ENCODE data around the gene MYDGF.
"Not testable (repeated sequence)": the region's sequence is repeated elsewhere in the genome, so short reads cannot be mapped to it uniquely, and the experiment has no call there.

MYDGF gene

GRCh38 chr19:4684312-4685095, 14.4 kb upstream of the MYDGF start:
- TF ChIP-seq ZNF488 (tag by site-specific recombination; IDR thresholded peaks at IDR 0.05) (no peak), ZNF544 (tag by site-specific recombination; IDR thresholded peaks at IDR 0.05) (no peak), ZNF626 (tag by site-specific recombination; IDR thresholded peaks at IDR 0.05) (no peak), ZBTB11 (tag by site-specific recombination; conservative IDR thresholded peaks at IDR 0.05; ENCODE audit: low read depth) (no peak), ZNF677 (tag by site-specific recombination; IDR thresholded peaks at IDR 0.05) (no peak), YY2 (tag by site-specific recombination; IDR thresholded peaks at IDR 0.05) (no peak), WT1 (tag by site-specific recombination; IDR thresholded peaks at IDR 0.05) (no peak), ZBTB48 (tag by site-specific recombination; IDR thresholded peaks at IDR 0.05) (no peak), ZNF24 (tag by site-specific recombination; IDR thresholded peaks at IDR 0.05) (no peak), ZNF169 (tag by site-specific recombination; IDR thresholded peaks at IDR 0.05) (no peak), TCF7L2 (IDR thresholded peaks at IDR 0.05; ENCODE audit: borderline replicate concordance, low read depth, low read length) (no peak), ZBTB8A (tag by site-specific recombination; IDR thresholded peaks at IDR 0.05) (no peak), MEIS1 (CRISPR knock-in tag; IDR thresholded peaks at IDR 0.05; ENCODE audit: borderline replicate concordance) (no peak)
- POLR2A ChIA-PET, result no interaction called here
- Histone ChIP-seq H3K36me3 (ENCODE audit: control insufficient read depth in 2 of 2, insufficient read depth in 1 of 2, low read length in 2 of 2) (peaks cover 0 to 54% of the 10 kb centered on the region in 2 experiments; a peak in 2 of 3 replicates), H3K4me3 (ENCODE audit: low read depth, low read length) (no peak overlapping the region), H3K27ac (ENCODE audit: extremely low read depth, low read depth, low read length) (no peak overlapping the region), H3K9me3 (ENCODE audit: control insufficient read depth, insufficient read depth, low read depth, low read length) (no peaks in the 10 kb centered on the region), H3K4me1 (ENCODE audit: control insufficient read depth, insufficient read depth, low read length) (no peaks in the 10 kb centered on the region)
- CTCF ChIA-PET, result no interaction called here

GRCh38 chr19:4682417-4683200, 12.5 kb upstream of the MYDGF start:
- Histone ChIP-seq H3K9me3 (ENCODE audit: control insufficient read depth, insufficient read depth, low read depth, low read length) (no peaks in the 10 kb centered on the region), H3K4me3 (ENCODE audit: low read depth, low read length) (no peak overlapping the region), H3K27ac (ENCODE audit: extremely low read depth, low read depth, low read length) (no peak overlapping the region), H3K4me1 (ENCODE audit: control insufficient read depth, insufficient read depth, low read length) (no peaks in the 10 kb centered on the region), H3K36me3 (ENCODE audit: control insufficient read depth in 2 of 2, insufficient read depth in 1 of 2, low read length in 2 of 2) (peaks cover 0 to 48% of the 10 kb centered on the region in 2 experiments; a peak in 2 of 3 replicates)
- TF ChIP-seq ZNF654 (tag by site-specific recombination; IDR thresholded peaks at IDR 0.05; ENCODE audit: low read depth), result no peak
- no peak for TF ChIP-seq ZBTB10 (tag by site-specific recombination; IDR thresholded peaks at IDR 0.05)
- peak; percentile 52; the same call in 1 of the 2 replicates for TF ChIP-seq ZIC2 (tag by site-specific recombination; IDR thresholded peaks at IDR 0.05)
- TF ChIP-seq ELK4 (IDR thresholded peaks at IDR 0.05; ENCODE audit: borderline replicate concordance, low read depth, low read length), result no peak
- TF ChIP-seq ZNF843 (tag by site-specific recombination; IDR thresholded peaks at IDR 0.05), result no peak
- ChIA-PET CTCF (no interaction called here), POLR2A (interaction anchor here (0.6 kb wide), 1 partner anchor 12 kb away, joined by 4 read pairs; the partner anchor contains the start of gene MYDGF)

- not testable (repeated sequence) for H3K27ac ChIP-seq (ENCODE audit: extremely low read depth, low read depth, low read length); H3K4me1 ChIP-seq (ENCODE audit: control insufficient read depth, insufficient read depth, low read length); H3K9me3 ChIP-seq (ENCODE audit: control insufficient read depth, insufficient read depth, low read depth, low read length); H3K4me3 ChIP-seq (ENCODE audit: low read depth, low read length)
- ChIA-PET CTCF (interaction anchor here (0.6 kb wide), 1 partner anchor 15 kb away, joined by 4 read pairs; no protein-coding TSS in a partner anchor), POLR2A (interaction anchor here (0.6 kb wide), 1 partner anchor 1627 kb away, joined by 3 read pairs; no protein-coding TSS in a partner anchor)
- peaks cover 0 to 47% of the 10 kb centered on the region in 2 experiments; a peak in 2 of 3 replicates for H3K36me3 ChIP-seq (ENCODE audit: control insufficient read depth in 2 of 2, insufficient read depth in 1 of 2, low read length in 2 of 2)
Observed at GRCh38 chr19:4680021-4680420, 9.9 kb upstream of the MYDGF start.
